Breast epithelium (tissue), 4 donors: ENCODE results near the gene SMG7. TPM values are rescaled to one million over a fixed set of nuclear protein-coding genes. Genes with fewer than 3 reads are reported as not detected.

Experiments
- DNase-seq, 2 donors: peaks; one replicate each; pipeline ENCODE4 v3.0.0-alpha.2; 2019; ENCODE audit warnings: low spot score in 2 of 2
- H3K27ac ChIP-seq, 2 donors: fragments of 200-600 bp; sonication (generic) in 1 of 2; one replicate each; pipeline ENCODE4 v1.5.1; 2016 to 2019; ENCODE audit warnings: mild to moderate bottlenecking in 1 of 2
- H3K27me3 ChIP-seq, 2 donors: fragments of 200-600 bp; sonication (generic) in 1 of 2; one replicate each; pipeline versions ENCODE4 v1.5.1 to v1.6.0; 2017 to 2019; ENCODE audit warnings: control low read depth in 1 of 2, mild to moderate bottlenecking in 1 of 2
- H3K36me3 ChIP-seq: fragments of 200-600 bp; one replicate; pipeline ENCODE4 v1.5.1; 2019
- H3K4me1 ChIP-seq, 2 donors: fragments of 200-600 bp; sonication (generic); one replicate each; pipeline ENCODE4 v1.5.1; 2016 to 2019; ENCODE audit warnings: control low read depth in 1 of 2
- H3K4me3 ChIP-seq, 3 donors: fragments of 200-600 bp; sonication (generic); 1 replicate in 2 of 3; 2 replicates in 1 of 3; pipeline ENCODE4 v1.5.1; 2016 to 2019; ENCODE audit warnings: mild to moderate bottlenecking in 3 of 3, moderate library complexity in 2 of 3
- H3K9me3 ChIP-seq, 2 donors: fragments of 200-600 bp; sonication (generic) in 1 of 2; one replicate each; pipeline ENCODE4 v1.5.1; 2016 to 2019; ENCODE audit warnings: control low read depth in 1 of 2
- POLR2A ChIP-seq: fragments of 450-650 bp; IDR thresholded peaks from one replicate; pipeline ENCODE4 v1.6.1; 2016; ENCODE audit warnings: antibody characterized with exemption, mild to moderate bottlenecking, moderate library complexity
- POLR2AphosphoS5 ChIP-seq, 3 donors: sonication (generic); formaldehyde crosslinking; IDR thresholded peaks; one replicate each; pipeline ENCODE4 v1.6.1; 2017; ENCODE audit warnings: antibody characterized with exemption in 3 of 3
- intact Hi-C: fragments of 100-400 bp; cut with DNase I; formaldehyde crosslinking; loops from one replicate; pipeline ENCODE4 v1.15.1; 2023; ENCODE audit warnings: low total_unique reads
- total RNA-seq, 3 donors: library from RNA; depleted of rRNA; stranded (reverse); fragments of >200 nt; gene quantifications; one replicate each; pipeline ENCODE4 v1.1.0, GENCODE V29; 2016
- TF ChIP-seq, protein P1 (sequence below), 3 donors: fragments of 450-650 bp; IDR thresholded peaks; one replicate each; pipeline ENCODE4 v1.5.1; 2016 to 2017; ENCODE audit warnings: antibody characterized with exemption in 3 of 3, mild to moderate bottlenecking in 3 of 3, moderate library complexity in 3 of 3

Gene SMG7
- total RNA-seq, 3 donors from 2014 or later: 34.6 to 46.5 (median 43.3) TPM

DNA sequence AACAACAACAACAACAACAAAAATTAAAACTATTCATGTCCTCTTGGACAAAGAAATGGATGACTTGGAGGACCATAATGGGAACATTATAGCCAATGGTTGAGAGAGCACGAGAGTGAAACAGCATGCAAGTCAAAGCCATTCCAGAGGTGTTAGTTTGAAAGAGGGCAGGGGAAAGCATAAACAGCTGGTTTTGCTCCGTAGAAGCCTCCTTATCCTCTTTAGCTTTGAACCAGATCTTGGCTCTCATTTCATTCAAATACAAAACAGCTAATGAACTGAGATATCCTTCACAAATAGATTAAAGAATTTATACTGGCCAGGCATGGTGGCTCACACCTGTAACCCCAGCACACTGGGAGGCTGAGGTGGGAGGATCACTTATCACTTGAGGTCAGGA, 8.7 kb upstream of the SMG7 start:
- no peaks in the 10 kb centered on the region for H3K36me3 ChIP-seq
- no peaks in the 10 kb centered on the region for H3K4me1 ChIP-seq
- no peak for TF ChIP-seq POLR2AphosphoS5 (IDR thresholded peaks at IDR 0.05)
- no peak for TF ChIP-seq POLR2A
- TF ChIP-seq, protein P1, sequence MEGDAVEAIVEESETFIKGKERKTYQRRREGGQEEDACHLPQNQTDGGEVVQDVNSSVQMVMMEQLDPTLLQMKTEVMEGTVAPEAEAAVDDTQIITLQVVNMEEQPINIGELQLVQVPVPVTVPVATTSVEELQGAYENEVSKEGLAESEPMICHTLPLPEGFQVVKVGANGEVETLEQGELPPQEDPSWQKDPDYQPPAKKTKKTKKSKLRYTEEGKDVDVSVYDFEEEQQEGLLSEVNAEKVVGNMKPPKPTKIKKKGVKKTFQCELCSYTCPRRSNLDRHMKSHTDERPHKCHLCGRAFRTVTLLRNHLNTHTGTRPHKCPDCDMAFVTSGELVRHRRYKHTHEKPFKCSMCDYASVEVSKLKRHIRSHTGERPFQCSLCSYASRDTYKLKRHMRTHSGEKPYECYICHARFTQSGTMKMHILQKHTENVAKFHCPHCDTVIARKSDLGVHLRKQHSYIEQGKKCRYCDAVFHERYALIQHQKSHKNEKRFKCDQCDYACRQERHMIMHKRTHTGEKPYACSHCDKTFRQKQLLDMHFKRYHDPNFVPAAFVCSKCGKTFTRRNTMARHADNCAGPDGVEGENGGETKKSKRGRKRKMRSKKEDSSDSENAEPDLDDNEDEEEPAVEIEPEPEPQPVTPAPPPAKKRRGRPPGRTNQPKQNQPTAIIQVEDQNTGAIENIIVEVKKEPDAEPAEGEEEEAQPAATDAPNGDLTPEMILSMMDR (IDR thresholded peaks at IDR 0.05): no peak
- no peaks in the 10 kb centered on the region for H3K9me3 ChIP-seq
- H3K4me3 ChIP-seq: no peak overlapping the region
- no peak overlapping the region for H3K27ac ChIP-seq
- DNase-seq: no peak
- intact Hi-C loops: no loop called here
- H3K27me3 ChIP-seq: no peaks in the 10 kb centered on the region

DNA sequence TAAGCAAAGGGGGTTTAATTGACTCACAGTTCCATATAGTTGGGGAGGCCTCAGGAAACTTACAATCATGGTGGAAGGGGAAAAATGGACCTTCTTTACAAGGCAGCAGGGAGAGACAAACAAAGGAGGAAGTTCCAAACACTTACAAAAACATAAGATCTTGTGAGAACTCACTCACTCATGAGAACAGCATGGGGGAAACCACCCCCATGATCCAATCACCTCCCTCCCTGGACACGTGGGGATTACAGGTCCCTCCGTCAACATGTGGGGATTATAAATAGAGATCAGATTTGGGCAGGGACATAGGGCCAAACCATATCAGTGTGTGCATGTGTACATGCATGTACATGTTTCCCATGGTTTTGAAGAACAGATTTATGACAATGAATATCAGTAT, 5.5 kb upstream of the SMG7 start:
- no peak for DNase-seq
- no peaks in the 10 kb centered on the region for H3K9me3 ChIP-seq
- intact Hi-C loops: no loop called here
- no peak overlapping the region for H3K27ac ChIP-seq
- H3K27me3 ChIP-seq: no peaks in the 10 kb centered on the region
- H3K36me3 ChIP-seq: no peaks in the 10 kb centered on the region
- H3K4me3 ChIP-seq: no peak overlapping the region
- TF ChIP-seq POLR2A (no peak), POLR2AphosphoS5 (IDR thresholded peaks at IDR 0.05) (no peak)
- TF ChIP-seq, protein P1 (IDR thresholded peaks at IDR 0.05): no peak
- no peaks in the 10 kb centered on the region for H3K4me1 ChIP-seq

DNA sequence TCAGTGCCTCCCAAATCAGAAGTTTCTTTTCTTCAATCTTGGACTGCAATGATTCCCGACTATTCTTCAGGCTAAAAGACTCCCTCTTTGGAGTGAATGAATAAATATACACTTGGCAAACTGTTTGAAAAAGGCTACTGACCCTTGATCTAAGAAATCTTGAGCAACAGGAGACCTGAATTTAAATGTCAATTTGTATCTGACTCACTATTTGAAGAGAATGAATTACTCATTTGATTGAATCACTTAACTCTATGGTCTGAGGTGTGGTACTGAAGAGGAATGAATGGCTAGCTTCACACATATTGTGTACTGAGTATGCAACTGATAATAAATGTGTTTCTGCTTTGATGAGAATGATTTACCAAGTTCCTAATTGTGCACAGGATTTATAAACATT, 4.6 kb upstream of the SMG7 start:
- TF ChIP-seq POLR2AphosphoS5 (IDR thresholded peaks at IDR 0.05): no peak
- TF ChIP-seq, protein P1 (IDR thresholded peaks at IDR 0.05): no peak
- TF ChIP-seq POLR2A: no peak
- Histone ChIP-seq H3K9me3 (no peaks in the 10 kb centered on the region), H3K27ac (no peak overlapping the region), H3K4me3 (no peak overlapping the region), H3K36me3 (no peaks in the 10 kb centered on the region), H3K4me1 (no peaks in the 10 kb centered on the region), H3K27me3 (no peaks in the 10 kb centered on the region)
- intact Hi-C loops: no loop called here
- DNase-seq: no peak

DNA sequence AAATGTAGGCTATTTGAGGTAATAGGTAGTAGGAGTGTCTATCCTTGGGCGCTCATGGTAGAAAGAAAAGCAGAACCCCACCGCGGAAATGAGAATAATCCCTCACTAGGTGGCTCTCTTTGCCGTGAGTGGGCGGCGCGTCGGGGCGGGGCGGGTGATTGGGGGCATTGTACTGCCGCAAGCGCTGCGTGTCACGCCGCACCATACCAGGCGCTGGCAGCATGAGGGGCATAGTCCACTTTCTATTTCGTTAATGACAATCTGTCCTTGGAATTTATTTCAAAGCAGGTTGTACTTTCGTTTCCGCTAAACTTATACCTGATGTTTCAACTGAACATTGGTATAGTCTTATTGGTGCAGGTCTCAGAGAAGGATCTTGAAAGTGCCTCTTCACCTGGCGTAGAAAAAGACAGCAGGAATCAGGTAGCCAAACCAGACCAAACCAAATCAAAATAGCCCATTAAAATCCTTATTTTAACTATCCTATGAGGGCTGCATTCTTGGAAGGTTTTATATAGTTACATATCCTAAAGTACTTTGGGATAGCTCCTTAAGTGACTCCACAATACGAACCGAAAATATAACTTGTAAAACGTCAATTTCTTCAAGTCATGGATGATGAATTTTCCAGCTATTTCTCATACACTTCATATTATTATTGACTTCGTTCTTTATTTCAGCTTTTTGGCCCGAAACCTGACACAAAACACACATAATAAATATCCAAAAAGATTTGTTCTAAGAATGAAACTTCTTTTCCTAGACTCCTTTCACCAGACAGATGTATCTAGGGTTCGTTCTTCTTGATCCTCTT, 1.9 kb upstream of the SMG7 start:
- Histone ChIP-seq H3K4me1 (peaks cover 0 to 10% of the 10 kb centered on the region in 2 donors), H3K9me3 (no peaks in the 10 kb centered on the region), H3K27ac (peak overlapping the region; percentile 96 to 98), H3K4me3 (peak overlapping the region; percentile 92 to 95 (median 94)), H3K36me3 (no peaks in the 10 kb centered on the region), H3K27me3 (no peaks in the 10 kb centered on the region)
- peak; percentile 68 to 70 for DNase-seq
- TF ChIP-seq, protein P1 (IDR thresholded peaks at IDR 0.05): peak in 1 of 3 donors; percentile 22
- TF ChIP-seq POLR2A (no peak), POLR2AphosphoS5 (IDR thresholded peaks at IDR 0.05) (peak; percentile 46 to 55 (median 54))
- intact Hi-C loops: no loop called here

DNA sequence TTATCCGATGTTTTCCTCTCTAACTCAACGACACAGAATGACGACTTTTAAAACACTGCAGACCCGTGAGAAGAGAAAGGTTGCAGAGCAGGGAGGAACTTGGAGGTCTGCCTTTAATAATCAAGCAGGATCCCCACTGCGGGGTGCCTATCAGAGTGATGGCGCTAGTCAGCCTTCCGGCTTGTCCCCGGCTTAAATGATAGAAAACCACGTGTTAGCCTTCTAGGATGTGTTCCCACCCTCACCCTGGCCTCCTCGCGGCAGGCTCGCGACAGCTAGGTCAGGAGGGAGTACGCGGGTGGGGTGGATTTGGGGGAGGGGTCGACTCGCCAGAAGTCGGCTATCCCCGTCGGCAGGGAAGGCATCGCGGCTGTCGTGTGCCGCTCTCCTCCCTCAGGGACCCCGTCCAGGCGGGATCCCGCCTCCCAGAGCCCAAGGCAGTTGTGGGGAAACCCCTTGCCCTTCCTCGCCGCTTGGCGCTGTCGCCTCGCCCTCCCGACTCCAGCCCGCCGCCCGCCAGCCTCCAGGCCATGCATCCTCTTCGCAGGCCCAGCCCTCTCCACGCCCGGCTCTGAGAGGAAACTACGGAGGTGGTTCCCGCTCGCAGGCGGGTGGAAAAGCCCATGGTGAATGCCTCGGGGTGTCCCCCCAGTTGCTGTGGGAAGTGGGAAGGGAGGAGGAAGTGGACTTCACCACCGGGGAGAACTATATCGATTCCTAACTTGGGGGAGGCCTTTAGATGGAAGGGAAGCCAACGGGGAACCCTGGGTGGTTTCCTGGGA, 1.1 kb upstream of the SMG7 start:
- intact Hi-C loops: no loop called here
- Histone ChIP-seq H3K4me1 (peaks cover 0 to 10% of the 10 kb centered on the region in 2 donors), H3K27me3 (no peaks in the 10 kb centered on the region), H3K27ac (peak overlapping the region; percentile 96 to 98), H3K36me3 (no peaks in the 10 kb centered on the region), H3K9me3 (no peaks in the 10 kb centered on the region), H3K4me3 (peak overlapping the region; percentile 92 to 95 (median 94))
- TF ChIP-seq POLR2AphosphoS5 (IDR thresholded peaks at IDR 0.05) (peak in 2 of 3 donors; percentile 28 to 58), POLR2A (no peak)
- TF ChIP-seq, protein P1 (IDR thresholded peaks at IDR 0.05): no peak
- peak; percentile 20 to 66 for DNase-seq
